GM19463 (cell line): ENCODE measurements around the gene CD99L2.
"Not testable (repeated sequence)": the region's sequence is repeated elsewhere in the genome, so short reads cannot be mapped to it uniquely, and the experiment has no call there.

Experiments used
- ATAC-seq: cut with Tn5 transposase; IDR thresholded peaks from one replicate; pipeline ENCODE4 v1.9.1; 2021; ENCODE audit warnings: mild to moderate bottlenecking, moderate library complexity; ENCODE audit not compliant: unreplicated experiment

Gene CD99L2

DNA sequence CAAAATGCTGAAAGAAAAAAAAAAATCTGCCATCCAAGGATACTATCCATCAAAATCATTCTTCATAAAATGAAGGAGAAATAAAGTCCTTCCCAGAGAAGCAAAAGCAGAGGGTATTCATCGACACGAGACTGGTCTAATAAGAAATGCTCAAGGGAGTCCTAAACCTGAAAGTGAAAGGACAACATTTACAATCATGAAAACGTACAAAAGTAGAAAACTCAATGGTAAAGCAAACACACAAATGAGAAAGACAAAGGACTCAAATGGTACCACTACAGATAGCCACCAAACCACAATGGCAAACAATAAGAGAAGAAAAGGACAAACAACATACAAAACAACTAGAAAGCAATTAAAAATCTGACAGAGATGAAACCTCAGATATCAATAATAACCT is 41.0 kb downstream of the CD99L2 start:
- no peak for ATAC-seq

DNA sequence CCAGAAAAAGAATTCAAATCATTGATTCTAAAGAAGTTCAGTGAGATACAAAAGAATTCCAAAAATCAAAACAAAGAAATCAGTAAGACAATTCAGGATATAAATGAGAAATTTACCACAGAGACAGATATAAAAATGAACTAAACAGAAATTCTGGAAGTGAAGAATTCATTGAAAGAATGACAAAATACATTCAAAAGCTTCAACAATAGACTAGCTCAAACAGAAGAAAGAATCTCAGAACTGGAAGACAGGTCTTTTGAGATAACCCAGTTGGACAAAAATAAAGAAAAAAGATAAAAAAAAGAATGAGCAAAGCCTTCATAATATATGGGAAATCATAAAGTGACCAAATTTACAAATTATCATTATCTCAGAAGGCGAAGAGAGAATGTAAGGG is 41.7 kb downstream of the CD99L2 start:
- ATAC-seq = no peak

DNA sequence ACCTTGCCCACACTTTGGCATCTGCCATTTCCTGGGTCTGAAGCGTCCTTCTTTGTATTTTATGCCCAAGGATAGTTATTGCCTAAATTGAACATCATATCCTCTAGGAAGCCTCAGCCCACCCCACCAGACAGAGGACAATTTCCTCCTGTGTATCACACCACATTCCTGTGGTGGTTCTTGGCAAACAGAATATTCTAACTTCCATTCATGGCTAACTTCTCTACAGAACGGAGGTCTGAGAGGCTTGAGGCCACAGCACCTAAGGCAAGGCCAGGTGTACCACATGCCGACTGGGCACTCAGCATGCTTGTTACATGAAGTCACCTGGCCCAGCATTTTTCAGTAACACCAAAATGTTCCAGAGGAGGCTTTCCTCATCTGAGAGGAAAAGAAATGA is 42.4 kb downstream of the CD99L2 start:
- no peak for ATAC-seq

GRCh38 chrX:150854856-150855255 is 43.6 kb downstream of the CD99L2 start:
- no peak for ATAC-seq

DNA sequence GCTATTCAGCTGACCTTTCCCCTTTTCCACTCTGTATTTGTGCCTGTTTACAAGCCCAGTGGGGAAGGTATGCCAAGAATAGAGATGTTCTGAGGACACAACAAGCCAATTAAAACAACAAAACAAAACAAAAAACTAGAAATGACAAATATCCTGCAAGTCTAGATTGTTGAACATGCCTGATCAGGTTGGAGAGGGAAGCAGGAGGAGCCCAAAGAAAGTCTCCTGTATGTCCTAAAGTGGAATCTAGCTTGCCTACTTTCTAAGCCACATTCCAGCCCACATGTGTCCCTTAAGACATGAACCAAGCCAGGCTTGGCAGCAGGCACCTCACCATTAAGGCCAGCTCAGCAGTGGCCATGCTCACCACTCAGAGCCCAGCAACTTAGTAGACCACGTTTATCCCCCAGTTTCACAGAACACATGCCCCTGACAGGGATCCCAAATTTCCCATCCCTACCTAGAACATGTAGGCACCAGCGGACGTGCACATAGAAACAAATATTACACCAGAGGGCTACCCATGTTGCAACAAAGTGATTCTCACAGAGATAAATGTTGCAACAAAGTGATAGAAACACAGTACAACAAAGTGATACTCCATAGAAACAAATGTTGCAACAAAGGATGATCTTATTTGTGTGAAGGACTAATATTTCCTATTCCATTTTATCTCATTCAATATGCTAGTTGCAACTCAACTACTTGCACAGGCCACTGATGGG is 48.3 kb downstream of the CD99L2 start:
- ATAC-seq = no peak

DNA sequence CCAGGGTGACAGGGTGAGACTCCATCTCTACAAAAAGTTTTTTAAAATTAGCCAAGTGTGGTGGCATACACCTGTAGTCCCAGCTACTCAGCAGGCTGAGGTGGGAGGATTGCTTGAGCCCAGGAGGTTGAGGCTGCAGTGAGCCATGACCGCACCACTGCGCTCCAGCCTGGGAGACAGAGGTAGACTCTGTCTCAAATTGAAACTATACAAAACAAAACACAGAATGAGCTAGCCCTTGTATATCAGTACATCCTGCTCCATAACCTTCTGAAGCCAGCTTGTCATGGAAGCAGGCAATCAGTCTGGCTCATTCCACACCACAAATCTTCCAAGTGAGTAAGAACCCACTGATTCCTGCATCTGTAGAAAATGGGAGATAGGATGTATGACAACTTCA is 49.0 kb downstream of the CD99L2 start:
- ATAC-seq = peak; percentile 86

DNA sequence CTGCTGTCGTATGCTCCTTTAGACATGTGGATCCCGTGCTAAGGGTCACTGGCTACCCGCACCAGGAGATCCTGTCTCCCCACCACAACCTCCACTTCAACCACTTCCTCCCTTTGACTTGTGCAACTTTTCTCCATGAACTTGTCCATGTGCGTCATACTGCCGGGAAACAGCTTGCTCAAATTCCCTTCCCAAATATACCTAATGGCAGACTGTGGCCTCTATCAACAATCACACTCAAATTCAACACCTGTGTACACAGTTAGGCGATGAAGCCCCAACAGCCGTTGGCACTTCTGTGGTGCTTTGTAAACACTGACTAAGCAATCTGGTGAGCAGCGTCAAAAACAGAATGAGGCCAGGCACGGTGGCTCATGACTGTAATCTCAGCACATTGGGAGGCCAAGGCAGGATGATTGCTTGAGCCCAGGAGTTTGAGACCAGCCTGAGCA is 49.5 kb downstream of the CD99L2 start:
- ATAC-seq = peak; percentile 16

GRCh38 chrX:150847088-150847487 is 51.4 kb downstream of the CD99L2 start:
- no peak for ATAC-seq

DNA sequence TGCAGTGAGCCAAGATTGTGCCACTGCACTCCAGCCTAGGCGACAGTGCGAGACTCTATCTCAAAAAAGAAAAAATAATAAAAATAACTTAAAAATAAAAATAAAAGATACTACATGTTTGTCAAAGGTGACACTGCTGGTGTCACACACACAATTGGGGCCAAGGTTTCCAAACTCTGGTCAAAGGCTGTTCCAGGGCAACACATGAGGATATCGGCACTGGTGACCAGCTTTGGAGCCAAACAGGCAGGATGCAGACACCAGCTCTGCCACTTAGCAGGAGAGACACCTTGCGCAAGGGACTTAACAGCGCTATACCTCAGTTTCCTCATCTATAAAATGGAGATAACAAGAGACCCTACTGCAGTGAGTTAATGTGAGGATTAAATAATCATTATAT is 52.3 kb downstream of the CD99L2 start:
- ATAC-seq = no peak

GRCh38 chrX:150845091-150845490 is 53.4 kb downstream of the CD99L2 start:
- ATAC-seq = no peak

GRCh38 chrX:150844016-150844415 is 54.5 kb downstream of the CD99L2 start:
- no peak for ATAC-seq

DNA sequence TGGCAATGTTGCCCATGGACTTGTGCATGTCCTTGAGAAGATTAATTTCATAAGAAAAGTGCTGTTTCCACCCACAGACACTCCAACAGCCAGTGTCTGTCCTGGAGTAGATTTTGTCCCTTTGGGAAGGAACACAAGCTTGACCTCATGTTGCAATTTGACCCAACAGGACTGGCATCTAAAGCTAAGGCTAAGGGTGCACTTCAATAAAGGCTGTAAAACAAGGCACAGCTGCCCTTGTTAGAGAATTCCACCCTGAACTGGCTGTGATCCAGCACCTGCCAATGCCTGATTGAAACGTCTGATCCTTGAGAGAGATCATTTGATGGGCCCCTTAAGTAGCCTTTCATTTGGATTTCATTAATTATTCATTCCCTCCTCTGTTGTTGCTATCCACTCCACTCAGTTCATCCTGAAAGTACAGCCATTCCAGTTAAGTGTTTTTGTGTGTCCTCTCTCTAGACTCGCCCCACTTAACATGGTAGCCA is 56.2 kb downstream of the CD99L2 start:
- no peak for ATAC-seq

- ATAC-seq = no peak
Measured at GRCh38 chrX:150841456-150842197, 56.8 kb downstream of the CD99L2 start.

- ATAC-seq = no peak
Measured at GRCh38 chrX:150837845-150838244, 60.6 kb downstream of the CD99L2 start.

- ATAC-seq = no peak
Measured at GRCh38 chrX:150834695-150835094, 63.8 kb downstream of the CD99L2 start.

DNA sequence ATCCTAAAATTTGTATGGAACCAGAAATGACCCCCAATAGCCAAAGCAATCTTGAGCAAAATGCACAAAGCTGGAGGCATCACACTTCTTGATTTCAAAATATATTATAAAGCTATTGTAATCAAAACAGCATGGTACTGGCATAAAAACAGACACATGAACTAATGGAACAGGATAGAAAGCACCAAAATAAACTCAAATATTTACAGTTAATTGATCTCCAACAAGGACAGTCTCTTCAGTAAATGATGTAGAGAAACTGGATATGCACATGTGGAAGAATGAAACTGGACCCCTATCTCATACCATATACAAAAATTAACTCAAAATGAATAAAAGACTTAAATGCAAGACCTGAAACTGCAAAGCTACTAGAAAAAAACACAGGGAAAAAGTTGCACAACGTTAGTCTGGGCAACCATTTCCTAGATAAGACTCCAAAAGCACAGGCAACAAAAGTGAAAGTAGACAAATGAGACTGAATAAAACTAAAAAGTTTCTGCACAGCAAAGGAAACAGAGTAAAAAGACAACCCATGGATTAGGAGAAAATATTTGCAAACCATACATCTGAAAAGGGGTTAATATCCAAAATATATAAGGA is 64.9 kb downstream of the CD99L2 start:
- no peak for ATAC-seq

DNA sequence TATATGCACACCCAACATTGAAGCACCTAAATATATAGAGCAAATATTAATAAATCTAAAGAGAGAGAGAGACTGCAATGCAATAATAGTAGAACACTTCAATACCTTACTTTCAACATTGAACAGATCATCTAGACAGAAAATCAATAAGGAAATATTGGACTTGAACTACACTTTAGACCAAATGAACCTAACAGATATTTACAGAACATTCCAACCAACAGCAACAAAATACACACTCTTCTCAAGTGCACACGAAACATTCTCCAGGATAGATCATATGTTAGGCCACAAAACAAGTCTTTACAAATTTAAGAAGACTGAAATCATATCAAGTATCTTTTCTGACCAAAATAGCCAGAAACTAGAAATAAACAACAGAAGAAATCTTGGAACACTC is 66.6 kb downstream of the CD99L2 start:
- ATAC-seq = no peak

DNA sequence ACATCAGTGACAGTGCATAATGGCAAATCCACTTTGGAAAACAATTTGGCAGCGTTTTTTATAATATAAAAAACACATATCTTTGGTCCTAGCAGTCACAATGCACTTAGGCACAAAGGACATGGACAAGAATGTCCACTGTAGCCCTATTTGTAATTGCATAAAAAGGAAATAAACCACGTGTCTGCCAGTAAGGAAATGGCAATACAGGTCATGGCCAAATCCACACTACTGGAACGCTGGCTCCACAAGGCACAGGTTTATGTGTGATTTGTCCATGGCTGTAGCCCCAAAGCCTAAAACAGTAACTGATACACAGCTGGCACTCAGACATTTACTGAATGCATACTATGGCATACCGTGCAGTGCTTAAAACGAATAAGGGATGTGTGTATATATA is 69.7 kb downstream of the CD99L2 start:
- no peak for ATAC-seq

DNA sequence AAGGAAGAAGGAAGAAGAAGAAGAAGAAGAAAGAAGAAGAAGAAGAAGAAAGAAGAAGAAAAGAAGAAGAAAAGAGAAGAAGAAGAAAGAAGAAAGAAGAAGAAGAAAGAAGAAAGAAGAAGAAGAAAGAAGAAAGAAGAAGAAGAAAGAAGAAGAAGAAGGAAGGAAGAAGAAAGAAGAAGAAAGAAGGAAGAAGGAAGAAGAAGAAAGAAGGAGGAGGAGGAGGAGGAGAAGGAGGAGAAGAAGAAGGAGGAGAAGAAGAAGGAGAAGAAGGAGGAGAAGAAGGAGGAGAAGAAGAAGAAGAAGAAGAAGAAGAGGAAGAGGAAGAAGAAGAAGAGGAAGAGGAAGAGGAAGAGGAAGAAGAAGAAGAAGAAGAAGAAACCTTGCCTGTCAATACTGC is 74.1 kb downstream of the CD99L2 start:
- not testable (repeated sequence) for ATAC-seq

GRCh38 chrX:150823826-150824225 is 74.6 kb downstream of the CD99L2 start:
- ATAC-seq = not testable (repeated sequence)

GRCh38 chrX:150821971-150822370 is 76.5 kb downstream of the CD99L2 start:
- ATAC-seq = no peak

GRCh38 chrX:150813922-150814321 is 84.5 kb downstream of the CD99L2 start:
- ATAC-seq = no peak
